Endothelial cell of umbilical vein (primary cell): Measurements from ENCODE around the gene ARNT2.

Experiments
- EZH2 ChIP-seq: IDR thresholded peaks from 2 replicates; pipeline ENCODE4 v1.6.1; 2012; ENCODE audit warnings: borderline replicate concordance, low read depth, mild to moderate bottlenecking, moderate library complexity, low read length, inconsistent platforms; ENCODE audit not compliant: severe bottlenecking
- FOS ChIP-seq: IDR thresholded peaks from 2 replicates; pipeline ENCODE4 v1.6.1; 2011; ENCODE audit warnings: mild to moderate bottlenecking, low read length, moderate library complexity, borderline replicate concordance; ENCODE audit not compliant: insufficient read depth
- GATA2 ChIP-seq: IDR thresholded peaks from 2 replicates; pipeline ENCODE4 v1.7.0; 2011; ENCODE audit warnings: low read depth, mild to moderate bottlenecking, moderate library complexity, mixed read lengths, low read length; ENCODE audit not compliant: insufficient read length, insufficient read depth
- JUN ChIP-seq: IDR thresholded peaks from 2 replicates; pipeline ENCODE4 v1.6.1; 2011; ENCODE audit warnings: borderline replicate concordance, low read depth; ENCODE audit not compliant: insufficient read length, insufficient read depth
- MYC ChIP-seq: IDR thresholded peaks from one replicate; pipeline ENCODE4 v1.6.1; 2011; ENCODE audit warnings: mild to moderate bottlenecking, low read depth, low read length
- POLR2A ChIP-seq: IDR thresholded peaks from 2 replicates; pipeline ENCODE4 v1.6.1; 2012; ENCODE audit warnings: low read depth, mild to moderate bottlenecking, control low read depth, low read length
- POLR2AphosphoS5 ChIP-seq: IDR thresholded peaks from 2 replicates; pipeline ENCODE4 v1.6.1; 2012; ENCODE audit warnings: low read depth, mild to moderate bottlenecking, control low read depth, low read length, moderate library complexity; ENCODE audit not compliant: insufficient read depth
- TF ChIP-seq, protein P1 (sequence below), 2 donors: IDR thresholded peaks; 1 replicate in 1 of 2; 2 replicates in 1 of 2; pipeline ENCODE4 v1.5.1; 2011; ENCODE audit warnings: low read length in 2 of 2, mild to moderate bottlenecking in 2 of 2, moderate library complexity in 2 of 2, control low read depth in 1 of 2, inconsistent platforms in 1 of 2, low read depth in 1 of 2; ENCODE audit not compliant: insufficient read depth in 1 of 2; ENCODE audit errors: extremely low read depth in 1 of 2
- TF ChIP-seq, protein P2 (sequence below): IDR thresholded peaks from 2 replicates; pipeline ENCODE4 v1.6.1; 2011; ENCODE audit not compliant: insufficient read depth, insufficient read length

DNA sequence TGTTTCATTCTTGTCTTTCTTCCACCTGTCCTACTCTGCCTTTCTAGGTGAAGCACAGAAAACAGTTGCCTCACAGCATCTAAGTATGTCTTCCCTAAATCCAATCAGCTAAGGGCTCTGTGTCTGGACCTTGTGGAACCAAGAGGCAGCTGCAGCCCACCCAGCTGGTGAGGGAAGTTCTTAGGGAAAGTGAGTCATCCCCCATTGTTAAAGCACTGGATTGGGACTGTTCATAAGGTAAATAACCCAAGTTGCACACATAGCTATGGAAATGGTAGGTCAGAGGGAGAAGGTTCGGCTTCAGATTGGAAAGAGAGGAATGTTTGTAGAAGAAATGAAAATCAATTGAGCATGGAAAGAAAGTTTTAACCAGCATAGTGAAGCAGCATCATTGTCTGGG, 18.0 kb upstream of the ARNT2 start:
- no peak for TF ChIP-seq FOS
- TF ChIP-seq POLR2A = no peak
- TF ChIP-seq, protein P1, sequence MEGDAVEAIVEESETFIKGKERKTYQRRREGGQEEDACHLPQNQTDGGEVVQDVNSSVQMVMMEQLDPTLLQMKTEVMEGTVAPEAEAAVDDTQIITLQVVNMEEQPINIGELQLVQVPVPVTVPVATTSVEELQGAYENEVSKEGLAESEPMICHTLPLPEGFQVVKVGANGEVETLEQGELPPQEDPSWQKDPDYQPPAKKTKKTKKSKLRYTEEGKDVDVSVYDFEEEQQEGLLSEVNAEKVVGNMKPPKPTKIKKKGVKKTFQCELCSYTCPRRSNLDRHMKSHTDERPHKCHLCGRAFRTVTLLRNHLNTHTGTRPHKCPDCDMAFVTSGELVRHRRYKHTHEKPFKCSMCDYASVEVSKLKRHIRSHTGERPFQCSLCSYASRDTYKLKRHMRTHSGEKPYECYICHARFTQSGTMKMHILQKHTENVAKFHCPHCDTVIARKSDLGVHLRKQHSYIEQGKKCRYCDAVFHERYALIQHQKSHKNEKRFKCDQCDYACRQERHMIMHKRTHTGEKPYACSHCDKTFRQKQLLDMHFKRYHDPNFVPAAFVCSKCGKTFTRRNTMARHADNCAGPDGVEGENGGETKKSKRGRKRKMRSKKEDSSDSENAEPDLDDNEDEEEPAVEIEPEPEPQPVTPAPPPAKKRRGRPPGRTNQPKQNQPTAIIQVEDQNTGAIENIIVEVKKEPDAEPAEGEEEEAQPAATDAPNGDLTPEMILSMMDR (IDR thresholded peaks at IDR 0.05; ENCODE audit: extremely low read depth in 1 of 2, insufficient read depth in 1 of 2, low read depth in 1 of 2, low read length in 2 of 2) = no peak
- TF ChIP-seq, protein P2, sequence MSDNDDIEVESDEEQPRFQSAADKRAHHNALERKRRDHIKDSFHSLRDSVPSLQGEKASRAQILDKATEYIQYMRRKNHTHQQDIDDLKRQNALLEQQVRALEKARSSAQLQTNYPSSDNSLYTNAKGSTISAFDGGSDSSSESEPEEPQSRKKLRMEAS = no peak
- no peak for TF ChIP-seq EZH2
- TF ChIP-seq POLR2AphosphoS5 = no peak
- TF ChIP-seq JUN = no peak
- TF ChIP-seq GATA2 = no peak
- TF ChIP-seq MYC = no peak
